BE2C (cell line): ENCODE measurements around the gene FLOT2.
"Not testable (repeated sequence)": the region's sequence is repeated elsewhere in the genome, so short reads cannot be mapped to it uniquely, and the experiment has no call there.

Experiments
- DNase-seq: peaks from one replicate; pipeline ENCODE4 v3.0.0-alpha.2; 2020
- H3K27me3 ChIP-seq: fragments of 250-450 bp; sonication (Bioruptor Pico); 2 replicates; pipeline ENCODE4 v1.5.1; 2020; ENCODE audit warnings: mild to moderate bottlenecking
- H3K36me3 ChIP-seq: fragments of 250-450 bp; sonication (Bioruptor Pico); 2 replicates; pipeline ENCODE4 v1.5.1; 2020; ENCODE audit warnings: mild to moderate bottlenecking
- H3K4me1 ChIP-seq: fragments of 250-450 bp; sonication (Bioruptor Pico); 2 replicates; pipeline ENCODE4 v1.5.1; 2020
- H3K4me3 ChIP-seq: 2 replicates; pipeline ENCODE4 v1.5.1; 2011; ENCODE audit warnings: low read depth, low read length
- H3K9me3 ChIP-seq: fragments of 250-450 bp; sonication (Bioruptor Pico); 2 replicates; pipeline ENCODE4 v1.5.1; 2020
- TF ChIP-seq, protein P1 (sequence below): IDR thresholded peaks from 2 replicates; pipeline ENCODE4 v1.5.1; 2012; ENCODE audit warnings: mild to moderate bottlenecking, low read depth, low read length

FLOT2 gene

DNA sequence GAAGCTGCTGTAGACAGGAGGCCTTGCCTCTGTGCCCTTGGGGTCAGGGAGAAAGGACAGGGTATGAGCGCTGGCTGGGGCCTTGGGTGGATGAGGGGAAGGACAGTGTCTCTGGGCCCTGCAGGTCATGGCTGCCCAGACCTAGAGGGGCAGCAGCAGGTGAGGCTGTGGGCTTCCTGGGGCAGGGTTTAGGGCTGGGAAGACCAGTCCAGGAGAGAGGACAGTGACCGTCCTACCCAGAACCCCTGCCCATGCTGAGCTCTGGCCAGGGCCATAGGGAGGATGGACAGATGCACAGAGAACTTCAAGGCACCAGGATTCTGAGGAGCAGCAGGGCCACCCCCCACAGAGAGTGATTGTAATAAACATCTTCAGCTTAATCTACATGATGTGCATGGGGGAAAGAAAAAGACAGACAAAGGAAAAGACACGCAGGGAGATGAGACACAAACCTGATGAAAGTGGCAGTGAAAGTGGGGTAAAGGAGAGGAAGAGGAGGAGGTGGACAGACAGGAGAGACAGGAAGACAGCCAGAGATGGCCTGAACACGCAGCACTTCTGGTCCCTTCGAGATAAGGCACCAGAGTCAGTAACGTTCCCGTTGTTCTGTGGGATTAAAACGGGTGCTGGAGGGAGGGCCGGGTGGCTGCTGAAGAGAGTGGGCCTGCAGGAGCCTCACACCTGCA is 17.5 kb downstream of the FLOT2 start:
- no peaks in the 10 kb centered on the region for H3K9me3 ChIP-seq
- H3K36me3 ChIP-seq = no peaks in the 10 kb centered on the region
- no peak for DNase-seq
- no peak overlapping the region for H3K4me3 ChIP-seq
- no peaks in the 10 kb centered on the region for H3K27me3 ChIP-seq
- TF ChIP-seq, protein P1, sequence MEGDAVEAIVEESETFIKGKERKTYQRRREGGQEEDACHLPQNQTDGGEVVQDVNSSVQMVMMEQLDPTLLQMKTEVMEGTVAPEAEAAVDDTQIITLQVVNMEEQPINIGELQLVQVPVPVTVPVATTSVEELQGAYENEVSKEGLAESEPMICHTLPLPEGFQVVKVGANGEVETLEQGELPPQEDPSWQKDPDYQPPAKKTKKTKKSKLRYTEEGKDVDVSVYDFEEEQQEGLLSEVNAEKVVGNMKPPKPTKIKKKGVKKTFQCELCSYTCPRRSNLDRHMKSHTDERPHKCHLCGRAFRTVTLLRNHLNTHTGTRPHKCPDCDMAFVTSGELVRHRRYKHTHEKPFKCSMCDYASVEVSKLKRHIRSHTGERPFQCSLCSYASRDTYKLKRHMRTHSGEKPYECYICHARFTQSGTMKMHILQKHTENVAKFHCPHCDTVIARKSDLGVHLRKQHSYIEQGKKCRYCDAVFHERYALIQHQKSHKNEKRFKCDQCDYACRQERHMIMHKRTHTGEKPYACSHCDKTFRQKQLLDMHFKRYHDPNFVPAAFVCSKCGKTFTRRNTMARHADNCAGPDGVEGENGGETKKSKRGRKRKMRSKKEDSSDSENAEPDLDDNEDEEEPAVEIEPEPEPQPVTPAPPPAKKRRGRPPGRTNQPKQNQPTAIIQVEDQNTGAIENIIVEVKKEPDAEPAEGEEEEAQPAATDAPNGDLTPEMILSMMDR = no peak
- H3K4me1 ChIP-seq = no peaks in the 10 kb centered on the region

DNA sequence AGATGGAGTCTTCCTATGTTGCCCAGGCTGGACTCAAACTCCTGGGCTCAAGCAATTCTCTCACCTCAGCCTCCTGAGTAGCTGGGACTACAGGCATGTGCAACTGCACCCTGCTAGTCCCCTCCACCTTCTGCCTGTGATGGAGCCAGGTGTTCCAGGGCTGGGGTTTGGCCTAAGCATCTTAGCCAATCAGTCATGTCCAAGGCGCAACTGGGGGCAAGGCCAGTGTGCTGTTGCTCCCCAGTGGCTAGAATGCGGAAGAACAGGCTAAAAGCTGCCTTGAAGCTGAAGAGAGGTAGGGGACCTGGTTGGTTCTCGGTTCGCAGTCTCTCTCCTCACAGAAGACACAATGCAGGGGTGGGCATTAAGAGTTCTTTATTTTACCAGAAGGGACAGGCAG is 18.6 kb downstream of the FLOT2 start:
- H3K4me3 ChIP-seq = no peak overlapping the region
- no peaks in the 10 kb centered on the region for H3K4me1 ChIP-seq
- TF ChIP-seq, protein P1 = peak; percentile 45
- H3K9me3 ChIP-seq = no peaks in the 10 kb centered on the region
- no peaks in the 10 kb centered on the region for H3K36me3 ChIP-seq
- DNase-seq = peak; percentile 32
- no peaks in the 10 kb centered on the region for H3K27me3 ChIP-seq

DNA sequence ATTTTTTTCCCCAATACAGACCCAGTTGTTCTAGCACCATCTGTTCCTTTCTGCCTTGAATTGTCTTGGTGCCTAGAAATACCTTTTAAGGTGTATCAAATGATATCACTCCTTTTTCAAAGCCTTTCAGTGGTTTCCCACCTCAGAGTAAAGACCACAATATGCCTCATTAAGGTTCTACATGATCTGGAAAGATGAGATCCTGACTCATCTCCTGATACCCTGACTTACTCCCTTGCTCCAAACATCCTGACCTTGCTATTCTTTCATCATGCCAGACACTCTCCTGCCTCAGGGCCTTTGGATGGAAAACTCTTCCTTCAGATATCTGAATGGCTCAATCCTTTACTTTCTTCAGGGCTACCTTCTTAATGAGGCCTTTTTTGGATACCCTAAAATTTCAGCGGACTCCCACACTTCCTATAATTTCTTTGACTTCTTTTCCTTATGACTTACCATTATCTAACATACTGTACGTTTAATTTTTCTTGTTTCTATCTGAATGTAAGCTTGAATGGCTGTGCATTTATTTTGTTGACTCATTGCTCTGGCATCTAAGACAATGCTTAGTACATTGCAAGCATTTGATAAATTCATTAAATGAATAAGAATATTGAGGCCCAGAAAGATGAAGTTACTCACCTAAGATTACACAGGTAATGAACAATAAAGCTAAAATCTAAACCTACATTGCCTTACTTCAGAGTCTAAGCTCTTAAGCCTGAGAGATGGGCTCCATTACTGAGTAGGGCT is 19.2 kb downstream of the FLOT2 start:
- Histone ChIP-seq H3K4me1 (no peaks in the 10 kb centered on the region), H3K9me3 (no peaks in the 10 kb centered on the region), H3K4me3 (no peak overlapping the region), H3K36me3 (no peaks in the 10 kb centered on the region), H3K27me3 (no peaks in the 10 kb centered on the region)
- DNase-seq = no peak
- TF ChIP-seq, protein P1 = no peak

DNA sequence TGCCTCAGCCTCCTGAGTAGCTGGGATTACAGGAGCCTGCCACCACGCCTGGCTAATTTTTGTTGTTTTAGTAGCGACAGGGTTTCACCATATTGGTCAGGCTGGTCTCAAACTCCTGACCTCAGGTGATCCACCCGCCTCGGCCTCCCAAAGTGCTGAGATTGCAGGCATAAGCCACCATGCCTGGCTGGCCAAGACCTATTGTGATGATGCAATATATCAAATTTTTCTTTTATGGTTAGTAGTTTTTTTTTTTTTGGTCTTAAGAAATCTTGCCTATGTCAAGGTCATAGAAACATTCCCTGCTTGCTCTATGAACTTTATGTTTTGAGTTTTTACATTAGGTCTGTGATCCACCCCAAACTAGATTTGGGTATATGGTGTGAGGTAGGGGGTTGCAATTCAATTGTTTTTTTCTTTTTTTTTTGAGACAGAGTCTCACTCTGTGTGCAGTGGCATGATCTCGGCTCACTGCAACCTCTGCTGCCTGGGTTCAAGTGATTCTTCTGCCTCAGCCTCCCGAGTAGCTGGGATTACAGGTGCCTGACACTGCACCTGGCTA is 20.3 kb downstream of the FLOT2 start:
- not testable (repeated sequence) for DNase-seq, H3K27me3 ChIP-seq, H3K4me3 ChIP-seq, H3K4me1 ChIP-seq, H3K9me3 ChIP-seq, H3K36me3 ChIP-seq

DNA sequence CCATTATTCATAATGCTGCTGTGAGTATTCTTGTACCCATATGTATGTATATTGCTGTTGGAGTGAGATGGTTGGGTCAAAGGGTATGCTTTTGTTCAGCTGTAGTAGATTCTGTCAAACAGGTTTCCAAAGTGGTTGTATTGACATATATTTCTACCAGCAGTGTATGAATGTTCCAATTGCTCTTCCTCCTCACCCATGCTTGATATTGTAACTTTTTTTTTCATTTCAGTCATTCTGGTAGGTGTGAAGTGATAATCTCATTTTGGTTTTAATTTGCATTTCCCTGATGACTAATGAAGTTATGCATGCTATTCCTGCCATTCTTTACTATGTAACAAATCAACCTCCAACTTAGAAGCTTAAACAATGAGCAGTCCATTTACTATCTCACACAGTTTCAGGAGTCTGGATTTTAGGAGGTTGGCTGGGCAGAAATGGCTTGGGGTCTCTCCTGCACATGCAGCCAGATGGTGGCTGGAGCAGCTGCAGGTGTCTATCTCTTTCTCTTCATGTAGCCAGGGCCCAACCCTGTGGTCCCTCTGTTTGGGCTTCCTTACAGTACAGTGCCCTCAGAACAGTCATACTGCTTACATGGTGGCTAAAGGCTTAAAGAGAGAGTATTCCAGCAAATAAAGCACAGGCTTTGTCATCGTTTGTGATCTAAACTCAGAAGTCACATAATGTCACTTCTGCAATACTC is 21.5 kb downstream of the FLOT2 start:
- TF ChIP-seq, protein P1 = no peak
- Histone ChIP-seq H3K4me1 (no peaks in the 10 kb centered on the region), H3K36me3 (no peaks in the 10 kb centered on the region)

DNA sequence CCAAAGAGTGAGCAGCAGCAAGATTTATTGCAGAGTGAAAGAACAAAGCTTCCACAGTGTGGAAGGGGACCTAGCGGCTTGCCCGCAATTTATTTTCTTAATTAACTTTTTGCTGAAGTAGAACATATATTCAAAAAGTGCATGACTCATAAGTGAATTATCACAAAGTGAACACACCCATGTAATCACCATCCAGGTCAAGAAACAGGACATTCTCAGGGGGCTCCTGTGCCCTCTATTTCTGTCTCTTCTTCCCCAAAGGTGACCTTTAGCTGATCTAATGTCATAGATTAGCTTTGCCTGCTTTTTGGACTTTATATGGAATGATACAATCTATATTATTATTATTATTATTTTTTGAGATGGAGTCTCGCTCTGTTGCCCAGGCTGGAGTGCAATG is 22.8 kb downstream of the FLOT2 start:
- Histone ChIP-seq H3K36me3 (no peaks in the 10 kb centered on the region), H3K9me3 (no peaks in the 10 kb centered on the region), H3K4me3 (no peak overlapping the region), H3K27me3 (no peaks in the 10 kb centered on the region), H3K4me1 (no peaks in the 10 kb centered on the region)
- TF ChIP-seq, protein P1 = no peak
- DNase-seq = no peak

More for the DNA sequence above, 21.5 kb downstream of the FLOT2 start:
- H3K9me3 ChIP-seq = no peaks in the 10 kb centered on the region
- H3K27me3 ChIP-seq = no peaks in the 10 kb centered on the region
- DNase-seq = no peak
- H3K4me3 ChIP-seq = no peak overlapping the region
